K562 (cell line): ENCODE results near the gene C18orf32. TPM values are rescaled to one million over a fixed set of nuclear protein-coding genes. Genes with fewer than 3 reads are reported as not detected.

Experiments used
- ATAC-seq: fragments of 200-7000 bp; cut with Tn5 transposase; 3 replicates; pipeline ENCODE4 v1.9.1; 2020; ENCODE audit warnings: moderate library complexity
- BruUV-seq: library from RNA; stranded (reverse); fragments of 400-500 nt; replicated peaks from 2 replicates; lab custom pipeline; 2021; lab: Mats Ljungman, UMichigan
- CTCF ChIA-PET: fragments of 300-600 bp; formaldehyde crosslinking; extraction: SDS; loops from one replicate; lab custom pipeline; 2021; ENCODE audit warnings: low intra/inter-chr PET ratio; lab: Yijun Ruan, JAX
- POLR2A ChIA-PET: fragments of 300-600, 350-650 bp; sonication (Branson Sonifier 250); formaldehyde crosslinking; extraction: SDS; loops from one replicate; lab custom pipeline; 2021; ENCODE audit warnings: antibody characterized with exemption, inconsistent platforms; lab: Yijun Ruan, JAX
- DNase-seq, 4 experiments: peaks; one replicate each; pipeline versions ENCODE4 v3.0.0 to v3.0.0-alpha.2; 2011 to 2018; ENCODE audit warnings: low spot score in 3 of 4, mixed read lengths in 3 of 4; ENCODE audit errors: extremely low read depth in 1 of 4
- FAIRE-seq: peaks from 2 replicates; lab custom pipeline; 2011; peaks lifted over from hg19 to GRCh38; lab: Jason Lieb, UNC
- H2AFZ ChIP-seq: 2 replicates; pipeline ENCODE4 v1.6.0; 2011; ENCODE audit warnings: low read depth, low read length, control low read depth, inconsistent platforms
- H3K27ac ChIP-seq: fragments of 200-600 bp; 3 replicates; pipeline ENCODE4 v1.8.0; 2011; ENCODE audit warnings: low read depth, mild to moderate bottlenecking, control low read depth, inconsistent platforms, low read length, moderate library complexity, mixed read lengths; ENCODE audit errors: extremely low read depth
- H3K27me3 ChIP-seq, 2 experiments: fragments of 300-600 bp in 1 of 2; 2 replicates in 1 of 2; 3 replicates in 1 of 2; pipeline versions ENCODE4 v1.6.0 to v1.8.0; 2011; ENCODE audit warnings: inconsistent platforms in 2 of 2, low read length in 2 of 2, mild to moderate bottlenecking in 1 of 2, mixed read lengths in 1 of 2, moderate library complexity in 1 of 2; ENCODE audit not compliant: control insufficient read depth in 2 of 2, insufficient read depth in 2 of 2
- H3K36me3 ChIP-seq: fragments of 300-600 bp; 3 replicates; pipeline ENCODE4 v1.8.0; 2011; ENCODE audit warnings: mild to moderate bottlenecking, low read length, inconsistent platforms; ENCODE audit not compliant: control insufficient read depth, insufficient read depth
- H3K4me1 ChIP-seq, 2 experiments: fragments of 200-600 bp in 1 of 2; replicated peaks in 1 of 2; 2 replicates in 1 of 2; 3 replicates in 1 of 2; pipeline versions ENCODE4 v1.5.1 to v1.8.0; 2011; ENCODE audit warnings: inconsistent platforms in 2 of 2, low read length in 2 of 2, mild to moderate bottlenecking in 1 of 2, mixed read lengths in 1 of 2, moderate library complexity in 1 of 2; ENCODE audit not compliant: control insufficient read depth in 2 of 2, insufficient read depth in 2 of 2
- H3K4me2 ChIP-seq: 2 replicates; pipeline ENCODE4 v1.6.1; 2011; ENCODE audit warnings: low read length, control low read depth, inconsistent platforms, mixed read lengths; ENCODE audit not compliant: insufficient read depth
- H3K4me3 ChIP-seq: fragments of 200-600 bp; sonication (generic), shearing (Covaris generic); 2 replicates; pipeline ENCODE4 v1.5.1; 2016; ENCODE audit warnings: control low read depth, inconsistent platforms
- H3K79me2 ChIP-seq: fragments of 200-600 bp; 3 replicates; pipeline ENCODE4 v1.8.0; 2011; ENCODE audit warnings: low read length, inconsistent platforms; ENCODE audit not compliant: control insufficient read depth, insufficient read depth
- H3K9ac ChIP-seq, 2 experiments: 2 replicates each; pipeline versions ENCODE4 v1.6.0 to v1.6.1; 2011; ENCODE audit warnings: low read depth in 2 of 2, low read length in 2 of 2, control low read depth in 1 of 2, inconsistent platforms in 1 of 2, mild to moderate bottlenecking in 1 of 2, mixed read lengths in 1 of 2; ENCODE audit not compliant: insufficient read depth in 1 of 2
- H3K9me1 ChIP-seq: one replicate; pipeline ENCODE4 v1.6.0; 2011; ENCODE audit warnings: inconsistent platforms, mild to moderate bottlenecking, low read length, moderate library complexity; ENCODE audit not compliant: control insufficient read depth, insufficient read depth
- H3K9me3 ChIP-seq: replicated peaks from 2 replicates; pipeline ENCODE4 v1.5.1; 2011; ENCODE audit warnings: low read depth, low read length, inconsistent platforms; ENCODE audit not compliant: control insufficient read depth, insufficient read depth
- H4K20me1 ChIP-seq: replicated peaks from 2 replicates; pipeline ENCODE4 v1.6.1; 2011; ENCODE audit warnings: low read length, inconsistent platforms, mixed read lengths; ENCODE audit not compliant: control insufficient read depth, insufficient read depth
- ARID1B ChIP-seq: fragments of 450-650 bp; IDR thresholded peaks from 2 replicates; pipeline ENCODE4 v1.6.1; 2016; ENCODE audit warnings: antibody characterized with exemption, mild to moderate bottlenecking, inconsistent platforms
- CHCHD3 ChIP-seq: fragments of 250-450 bp; sonication (Bioruptor Pico); IDR thresholded peaks from 2 replicates; pipeline ENCODE4 v2.1.2; 2022; ENCODE audit warnings: mild to moderate bottlenecking
- EZH2 ChIP-seq: IDR thresholded peaks from 2 replicates; pipeline ENCODE4 v1.6.1; 2012; ENCODE audit warnings: low read depth, mild to moderate bottlenecking, inconsistent platforms, low read length, borderline replicate concordance
- FOXP1 ChIP-seq: sonication (generic); formaldehyde crosslinking; IDR thresholded peaks from 2 replicates; pipeline ENCODE4 v1.8.0; 2022; ENCODE audit warnings: mild to moderate bottlenecking, missing genetic modification reagents
- GATAD2A ChIP-seq: fragments of 450-650 bp; IDR thresholded peaks from 2 replicates; pipeline ENCODE4 v1.6.1; 2017
- ILK ChIP-seq: fragments of 450-650 bp; IDR thresholded peaks from 2 replicates; pipeline ENCODE4 v1.6.1; 2016; ENCODE audit warnings: missing genetic modification characterization, low read depth, mild to moderate bottlenecking, missing compliant biosample characterization, moderate library complexity, borderline replicate concordance
- KDM2B ChIP-seq: fragments of 250-450 bp; sonication (Bioruptor Pico); IDR thresholded peaks from 2 replicates; pipeline ENCODE4 v1.8.0; 2021; ENCODE audit warnings: mild to moderate bottlenecking, moderate library complexity
- MAFF ChIP-seq: IDR thresholded peaks from 2 replicates; pipeline ENCODE4 v1.6.1; 2012; ENCODE audit warnings: low read length, improper control_type of control experiment
- MBD2 ChIP-seq: sonication (generic); IDR thresholded peaks from 2 replicates; pipeline ENCODE4 v1.6.1; 2016; ENCODE audit warnings: low read depth, borderline replicate concordance
- MIER1 ChIP-seq: fragments of 450-650 bp; IDR thresholded peaks from 2 replicates; pipeline ENCODE4 v1.6.1; 2016; ENCODE audit warnings: antibody characterized with exemption, mild to moderate bottlenecking, low read depth
- MTA2 ChIP-seq: fragments of 450-650 bp; IDR thresholded peaks from 2 replicates; pipeline ENCODE4 v1.6.1; 2016; ENCODE audit warnings: low read depth
- PHF21A ChIP-seq: fragments of 450-650 bp; IDR thresholded peaks from 2 replicates; pipeline ENCODE4 v1.6.1; 2017; ENCODE audit warnings: low read depth, borderline replicate concordance
- POLR2G ChIP-seq: fragments of 200-400 bp; formaldehyde crosslinking; IDR thresholded peaks from 2 replicates; pipeline ENCODE4 v1.6.1; 2017; ENCODE audit warnings: low read depth, mild to moderate bottlenecking, antibody characterized with exemption, low read length, moderate library complexity
- RBFOX2 ChIP-seq: fragments of 200-400 bp; formaldehyde crosslinking; IDR thresholded peaks from 2 replicates; pipeline ENCODE4 v1.6.1; 2017; ENCODE audit warnings: low read depth, mild to moderate bottlenecking, low read length, moderate library complexity
- RBM15 ChIP-seq: fragments of 200-400 bp; formaldehyde crosslinking; IDR thresholded peaks from 2 replicates; pipeline ENCODE4 v1.6.1; 2018; ENCODE audit warnings: mild to moderate bottlenecking, low read length, moderate library complexity; ENCODE audit not compliant: insufficient read depth
- SETDB1 ChIP-seq: IDR thresholded peaks from one replicate; pipeline ENCODE4 v1.6.1; 2012; ENCODE audit warnings: low read length, control low read depth, inconsistent platforms
- TGIF2 ChIP-seq: sonication (generic); formaldehyde crosslinking; IDR thresholded peaks from 2 replicates; pipeline ENCODE4 v1.8.1; 2022; ENCODE audit warnings: mild to moderate bottlenecking, missing genetic modification reagents, moderate library complexity
- ZNF778 ChIP-seq: fragments of 450-650 bp; formaldehyde crosslinking; IDR thresholded peaks from 2 replicates; pipeline ENCODE4 v1.4.0; 2020; ENCODE audit warnings: mild to moderate bottlenecking, moderate library complexity
- WGBS: fragments of 100-300 bp; shearing (Covaris generic); methylation state at CpG from one replicate; pipeline ENCODE4 v1.1.6; 2016; ENCODE audit warnings: low coverage, mixed read lengths; ENCODE audit not compliant: insufficient coverage; ENCODE audit errors: missing lambda C conversion rate; 5-methylcytosine and 5-hydroxymethylcytosine counted together
- in situ Hi-C: fragments of 300-500 bp; cut with MboI; formaldehyde crosslinking; loops from 4 replicates; pipeline ENCODE4 v1.15.0; 2018; ENCODE audit warnings: inconsistent platforms, mixed read lengths
- intact Hi-C: fragments of 100-400 bp; cut with micrococcal nuclease; formaldehyde crosslinking; loops from 2 replicates; pipeline ENCODE4 v1.14.2; 2022
- polyA plus RNA-seq, 8 experiments: library from polyadenylated mRNA; depleted of rRNA in 4 of 8; stranded (reverse) in 5 of 8; unstranded in 3 of 8; fragments of >200 nt; fragmentation: Nextera tagmentation in 2 of 8; fragmentation: Illumina TruSeq in 1 of 8; extraction: Ambion mirVana in 2 of 8; extraction: Trizol in 1 of 8; gene quantifications; 2 replicates each; pipeline versions ENCODE4 v1.2.1 to v1.2.3, GENCODE V29; 2011 to 2014; ENCODE audit warnings: inconsistent platforms in 1 of 8, missing spikeins in 1 of 8
- total RNA-seq, 7 experiments: library from RNA; depleted of rRNA in 6 of 7; stranded (reverse); fragments of >200 nt in 6 of 7; fragmentation: Illumina TruSeq in 2 of 7; extraction: Trizol in 2 of 7; gene quantifications; 2 replicates each; pipeline versions ENCODE4 v1.2.1 to v1.2.3, GENCODE V29; 2011 to 2021; ENCODE audit warnings: low replicate concordance in 1 of 7
- TF ChIP-seq, protein P1 (sequence below): fragments of 200-800 bp; sonication (Bioruptor generic); IDR thresholded peaks from 2 replicates; pipeline ENCODE4 v1.6.1; 2017; ENCODE audit warnings: missing genetic modification characterization, missing compliant biosample characterization

C18orf32 gene
- total and polyA plus RNA-seq, 9 of the 15 experiments (the other 6 are each of a cell fraction or from before 2014, with no cell fraction given): 8.5 to 35.0 (median 20.4) TPM

DNA sequence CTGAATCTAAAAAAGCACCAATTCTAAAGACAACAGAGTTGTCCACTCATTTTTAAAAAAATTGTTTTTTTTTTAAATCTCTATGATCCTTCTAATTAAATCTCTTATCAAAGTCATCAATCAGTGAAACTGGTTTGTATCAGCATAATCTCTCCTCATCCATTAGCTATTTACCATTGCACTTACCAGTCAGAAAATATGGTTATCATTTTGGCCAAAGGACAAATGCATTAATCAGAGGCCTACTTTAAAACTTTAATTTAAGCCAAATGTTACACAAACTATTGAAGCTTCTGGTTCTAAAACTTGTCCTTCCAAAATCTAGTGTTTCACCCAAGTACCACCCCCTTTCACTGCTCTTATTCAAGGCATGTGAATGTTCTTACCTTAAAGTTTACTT, 3.8 kb downstream of the C18orf32 start:
- Histone ChIP-seq H4K20me1 (0 out of 2 replicates have a peak, but pooled peaks cover 4% of the 10 kb centered on the region), H3K79me2 (peaks cover 28% of the 10 kb centered on the region), H3K4me3 (no peak overlapping the region), H3K4me2 (no peak overlapping the region), H3K27ac (no peak overlapping the region), H3K4me1 (peaks cover 6 to 10% of the 10 kb centered on the region in 2 experiments; a peak in 4 of 5 replicates), H2AFZ (no peak overlapping the region), H3K9ac (no peak overlapping the region), H3K36me3 (peaks cover 42% of the 10 kb centered on the region; the same call in 2 of the 3 replicates), H3K27me3 (no peaks in the 10 kb centered on the region), H3K9me3 (no peaks in the 10 kb centered on the region), H3K9me1 (no peaks in the 10 kb centered on the region)
- no TSS peak for BruUV-seq
- ChIA-PET POLR2A (interaction anchor here (0.6 kb wide), 1 partner anchor 41 kb away, joined by 4 read pairs; no protein-coding TSS in a partner anchor), CTCF (no interaction called here)
- TF ChIP-seq MTA2 (no peak), RBM15 (no peak), RBFOX2 (no peak)
- no peak for ATAC-seq
- intact Hi-C loops (no loop called here), in situ Hi-C loops (no loop called here)
- DNase-seq: no peak
- no peak for FAIRE-seq

- H3K79me2 ChIP-seq: peaks cover 28% of the 10 kb centered on the region
- in situ Hi-C loops: no loop called here
- CTCF ChIA-PET: no interaction called here
- POLR2A ChIA-PET: no interaction called here
- H3K27me3 ChIP-seq: no peaks in the 10 kb centered on the region
- H3K27ac ChIP-seq: no peak overlapping the region
- 89% methylated on average over 3 of the region's 3 CpGs for WGBS
- no peaks in the 10 kb centered on the region for H4K20me1 ChIP-seq
- DNase-seq (no peak), FAIRE-seq (no peak), ATAC-seq (no peak)
- H2AFZ ChIP-seq: no peak overlapping the region
- H3K4me3 ChIP-seq: no peak overlapping the region
- H3K36me3 ChIP-seq: peaks cover 35% of the 10 kb centered on the region; the same call in 2 of the 3 replicates
- H3K4me1 ChIP-seq: peaks cover 0 to 13% of the 10 kb centered on the region in 2 experiments; a peak in 3 of 5 replicates
- H3K4me2 ChIP-seq: no peak overlapping the region
- no peak overlapping the region for H3K9ac ChIP-seq
- H3K9me3 ChIP-seq: no peaks in the 10 kb centered on the region
- H3K9me1 ChIP-seq: no peaks in the 10 kb centered on the region
- intact Hi-C loops: no loop called here
- no TSS peak for BruUV-seq
- TF ChIP-seq ZNF778 (CRISPR knock-in tag) (no peak), ARID1B (no peak), PHF21A (no peak), EZH2 (no peak), CHCHD3 (CRISPR knock-in tag) (no peak), ILK (tag) (no peak), KDM2B (CRISPR knock-in tag) (no peak), MIER1 (no peak), FOXP1 (CRISPR knock-in tag) (no peak), TGIF2 (CRISPR knock-in tag) (no peak), GATAD2A (no peak), MAFF (no peak), POLR2G (no peak), MBD2 (no peak), SETDB1 (no peak)
- TF ChIP-seq, protein P1, sequence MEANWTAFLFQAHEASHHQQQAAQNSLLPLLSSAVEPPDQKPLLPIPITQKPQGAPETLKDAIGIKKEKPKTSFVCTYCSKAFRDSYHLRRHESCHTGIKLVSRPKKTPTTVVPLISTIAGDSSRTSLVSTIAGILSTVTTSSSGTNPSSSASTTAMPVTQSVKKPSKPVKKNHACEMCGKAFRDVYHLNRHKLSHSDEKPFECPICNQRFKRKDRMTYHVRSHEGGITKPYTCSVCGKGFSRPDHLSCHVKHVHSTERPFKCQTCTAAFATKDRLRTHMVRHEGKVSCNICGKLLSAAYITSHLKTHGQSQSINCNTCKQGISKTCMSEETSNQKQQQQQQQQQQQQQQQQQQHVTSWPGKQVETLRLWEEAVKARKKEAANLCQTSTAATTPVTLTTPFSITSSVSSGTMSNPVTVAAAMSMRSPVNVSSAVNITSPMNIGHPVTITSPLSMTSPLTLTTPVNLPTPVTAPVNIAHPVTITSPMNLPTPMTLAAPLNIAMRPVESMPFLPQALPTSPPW: no peak
Observed at GRCh38 chr18:49481907-49482306, 5.1 kb downstream of the C18orf32 start.
